Transverse colon (tissue), 4 donors: Measurements from ENCODE around the gene RAMACL. TPM values are rescaled to one million over a fixed set of nuclear protein-coding genes. Genes with fewer than 3 reads are reported as not detected.
"Not testable (repeated sequence)": the region's sequence is repeated elsewhere in the genome, so short reads cannot be mapped to it uniquely, and the experiment has no call there.

Experiments used
- DNase-seq: peaks from one replicate; pipeline ENCODE4 v3.0.0-alpha.2; 2019
- H3K27ac ChIP-seq, 4 donors: fragments of 200-600 bp; sonication (generic); 2 replicates each; pipeline ENCODE4 v1.5.1; 2016 to 2018; ENCODE audit warnings: inconsistent platforms in 4 of 4
- H3K27me3 ChIP-seq: fragments of 200-600 bp; sonication (generic); 2 replicates; pipeline ENCODE4 v1.5.1; 2017; ENCODE audit warnings: inconsistent platforms
- H3K36me3 ChIP-seq, 4 donors: fragments of 200-600 bp; sonication (generic); 2 replicates each; pipeline ENCODE4 v1.5.1; 2017 to 2019; ENCODE audit warnings: inconsistent platforms in 4 of 4
- H3K4me1 ChIP-seq, 4 donors: fragments of 200-600 bp; sonication (generic); 2 replicates each; pipeline ENCODE4 v1.5.1; 2017 to 2020; ENCODE audit warnings: inconsistent platforms in 4 of 4
- H3K4me3 ChIP-seq, 4 donors: fragments of 200-600 bp; sonication (generic); 1 replicate in 1 of 4; 2 replicates in 3 of 4; pipeline versions ENCODE4 v1.5.1 to v1.6.1; 2017 to 2019; ENCODE audit warnings: inconsistent platforms in 4 of 4
- H3K9me3 ChIP-seq, 2 donors: fragments of 200-600 bp; sonication (generic); 2 replicates each; pipeline ENCODE4 v1.5.1; 2017 to 2019; ENCODE audit warnings: inconsistent platforms in 2 of 2
- EP300 ChIP-seq: sonication (generic); formaldehyde crosslinking; IDR thresholded peaks from one replicate; pipeline ENCODE4 v1.6.1; 2017; ENCODE audit warnings: antibody characterized with exemption, low read depth
- POLR2A ChIP-seq: fragments of 450-650 bp; IDR thresholded peaks from one replicate; pipeline ENCODE4 v1.6.1; 2016; ENCODE audit warnings: antibody characterized with exemption, mild to moderate bottlenecking, moderate library complexity
- POLR2AphosphoS5 ChIP-seq, 3 donors: sonication (generic); formaldehyde crosslinking; IDR thresholded peaks; one replicate each; pipeline ENCODE4 v1.6.1; 2016; ENCODE audit warnings: antibody characterized with exemption in 3 of 3
- WGBS, 2 donors: methylation state at CpG; one replicate each; pipeline ENCODE4 v1.1.5; 2018; ENCODE audit warnings: low coverage in 1 of 2; 5-methylcytosine and 5-hydroxymethylcytosine counted together
- in situ Hi-C, 4 donors: fragments of 200-750 bp; cut with MboI; loops; one replicate each; pipeline versions ENCODE4 v1.15.0 to v1.15.1; 2017; ENCODE audit warnings: low sequenced_read_pairs in 3 of 4, low pct_ligation_motif_present in 1 of 4, low pct_unique_long_range_greater_than_20kb in 1 of 4
- intact Hi-C: fragments of 100-400 bp; cut with DNase I; formaldehyde crosslinking; loops from one replicate; pipeline ENCODE4 v1.15.1; 2023; ENCODE audit warnings: low total_unique reads
- total RNA-seq, 4 donors: library from RNA; depleted of rRNA; stranded (reverse); fragments of >200 nt; gene quantifications; one replicate each; pipeline ENCODE4 v1.1.0, GENCODE V29; 2016
- TF ChIP-seq, protein P1 (sequence below), 5 experiments: fragments of 200-600 bp in 3 of 5; fragments of 450-650 bp in 2 of 5; sonication (generic) in 3 of 5; IDR thresholded peaks; 1 replicate in 2 of 5; 2 replicates in 3 of 5; pipeline ENCODE4 v1.5.1; 2016 to 2017; ENCODE audit warnings: antibody characterized with exemption in 5 of 5, inconsistent platforms in 3 of 5, mild to moderate bottlenecking in 2 of 5, moderate library complexity in 1 of 5

RAMACL gene
- 1 to 10 TPM in 2 of 4 donors, under 1 TPM in 1, not detected in 1; 0.95 to 1.2 (median 1.2) TPM for total RNA-seq

- 79 to 96% methylated on average over 4 to 9 of the region's 9 CpGs for WGBS, 2 donors
- no peak within 1 kb of the TSS for H3K4me3 ChIP-seq
- intact Hi-C loops: no loop called here
- no peak for TF ChIP-seq POLR2A
- TF ChIP-seq EP300: no peak
- TF ChIP-seq, protein P1, sequence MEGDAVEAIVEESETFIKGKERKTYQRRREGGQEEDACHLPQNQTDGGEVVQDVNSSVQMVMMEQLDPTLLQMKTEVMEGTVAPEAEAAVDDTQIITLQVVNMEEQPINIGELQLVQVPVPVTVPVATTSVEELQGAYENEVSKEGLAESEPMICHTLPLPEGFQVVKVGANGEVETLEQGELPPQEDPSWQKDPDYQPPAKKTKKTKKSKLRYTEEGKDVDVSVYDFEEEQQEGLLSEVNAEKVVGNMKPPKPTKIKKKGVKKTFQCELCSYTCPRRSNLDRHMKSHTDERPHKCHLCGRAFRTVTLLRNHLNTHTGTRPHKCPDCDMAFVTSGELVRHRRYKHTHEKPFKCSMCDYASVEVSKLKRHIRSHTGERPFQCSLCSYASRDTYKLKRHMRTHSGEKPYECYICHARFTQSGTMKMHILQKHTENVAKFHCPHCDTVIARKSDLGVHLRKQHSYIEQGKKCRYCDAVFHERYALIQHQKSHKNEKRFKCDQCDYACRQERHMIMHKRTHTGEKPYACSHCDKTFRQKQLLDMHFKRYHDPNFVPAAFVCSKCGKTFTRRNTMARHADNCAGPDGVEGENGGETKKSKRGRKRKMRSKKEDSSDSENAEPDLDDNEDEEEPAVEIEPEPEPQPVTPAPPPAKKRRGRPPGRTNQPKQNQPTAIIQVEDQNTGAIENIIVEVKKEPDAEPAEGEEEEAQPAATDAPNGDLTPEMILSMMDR (IDR thresholded peaks at IDR 0.05): no peak
- no peak for TF ChIP-seq POLR2AphosphoS5 (IDR thresholded peaks at IDR 0.05)
- no peaks in the 10 kb centered on the region for H3K27me3 ChIP-seq
- DNase-seq: peak; percentile 52
- in situ Hi-C loops: no loop called here
- no peak within 1 kb of the TSS for H3K27ac ChIP-seq
- peaks cover 0 to 24% (median 5%) of the 10 kb centered on the region in 4 donors for H3K4me1 ChIP-seq
- no peaks in the 10 kb centered on the region for H3K9me3 ChIP-seq
- no peaks in the 10 kb centered on the region for H3K36me3 ChIP-seq
Measured at GRCh38 chr6:166586424-166587156, at the start of gene RAMACL. Gene RAMACL, minus strand, starts transcription at chr6:166586678. Its CDS starts 201 bp downstream, at chr6:166586477.

DNA sequence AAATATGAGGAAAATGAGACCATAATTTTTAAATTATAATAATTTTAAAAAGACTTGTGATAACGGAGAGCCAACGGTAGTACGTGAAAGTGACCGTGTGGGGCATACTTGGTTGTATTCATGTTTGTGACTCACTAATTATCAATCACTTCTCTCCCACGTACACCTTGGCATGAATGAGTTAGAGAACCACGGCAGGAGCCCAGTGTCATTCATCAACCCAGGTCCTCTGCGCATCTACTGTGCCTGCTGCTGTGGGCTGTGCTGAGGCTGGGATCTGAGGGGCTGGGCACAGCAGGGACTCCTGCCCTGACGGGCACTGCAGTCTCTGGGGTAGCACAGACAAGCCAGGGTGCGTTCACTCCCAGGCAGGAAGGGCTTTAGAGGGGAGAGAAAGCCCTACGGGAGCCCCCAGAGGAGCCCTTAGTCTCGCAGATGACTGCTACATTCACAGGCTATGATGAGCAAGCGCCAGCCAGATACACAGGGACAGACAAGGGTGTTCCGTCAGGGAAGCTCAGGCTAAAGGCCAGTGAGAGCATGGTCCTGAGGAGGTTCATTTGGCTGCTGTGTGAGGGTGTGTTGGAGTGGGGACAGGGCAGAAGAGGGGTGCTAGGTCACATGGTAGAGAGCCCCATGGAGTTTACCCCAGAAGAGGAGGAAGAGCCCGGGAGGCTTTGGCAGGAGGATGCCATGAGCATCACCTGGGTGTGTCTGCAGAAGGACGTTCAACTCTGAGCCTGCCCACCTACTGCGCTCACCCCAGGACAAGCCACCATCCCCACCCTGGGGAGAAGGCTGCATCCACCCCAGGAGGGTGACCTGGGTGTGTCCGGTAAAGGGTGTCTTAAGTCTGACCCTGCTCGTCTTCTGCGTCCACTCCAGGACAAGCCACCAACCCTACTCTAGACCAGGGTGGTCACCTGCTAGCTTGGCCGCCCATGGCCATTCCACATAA lies 48.8 kb upstream of the RAMACL start:
- DNase-seq: no peak
- in situ Hi-C loops (loop anchor here in 1 of 4 donors (25.0 kb wide), 1 partner anchor 352 kb away; the partner anchor contains the start of gene CEP43), intact Hi-C loops (no loop called here)
- Histone ChIP-seq H3K4me1 (no peaks in the 10 kb centered on the region), H3K27ac (no peak overlapping the region), H3K36me3 (no peaks in the 10 kb centered on the region), H3K4me3 (no peak overlapping the region), H3K9me3 (no peaks in the 10 kb centered on the region), H3K27me3 (peaks cover 4% of the 10 kb centered on the region)
- 89 to 95% methylated on average over 7 to 20 of the region's 20 CpGs for WGBS, 2 donors
- TF ChIP-seq POLR2A: no peak
- TF ChIP-seq EP300: no peak
- TF ChIP-seq POLR2AphosphoS5 (IDR thresholded peaks at IDR 0.05): no peak
- TF ChIP-seq, protein P1 (IDR thresholded peaks at IDR 0.05): no peak

DNA sequence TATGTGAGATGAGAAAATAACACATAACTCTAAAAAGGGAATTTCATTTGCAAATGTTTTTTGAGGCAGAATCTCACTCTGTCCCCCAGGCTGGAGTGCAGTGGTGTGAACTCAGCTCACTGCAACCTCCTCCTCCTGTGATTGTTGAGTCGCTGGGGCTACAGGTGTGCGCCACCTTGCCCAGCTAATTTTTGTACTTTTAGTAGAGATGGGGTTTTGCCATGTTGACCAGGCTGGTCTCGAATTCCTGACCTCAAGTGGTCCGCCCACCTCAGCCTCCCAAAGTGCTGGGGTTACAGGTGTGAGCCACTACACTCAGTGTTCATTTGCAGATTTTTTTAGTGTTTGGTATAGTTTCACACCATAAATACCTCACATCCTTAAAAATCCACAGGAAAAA lies 48.1 kb upstream of the RAMACL start:
- H3K4me3 ChIP-seq, H3K27me3 ChIP-seq, H3K36me3 ChIP-seq, H3K4me1 ChIP-seq, intact Hi-C loops, H3K27ac ChIP-seq, DNase-seq, H3K9me3 ChIP-seq: not testable (repeated sequence)
- 85 to 91% methylated on average over 4 of the region's 4 CpGs for WGBS, 2 donors
- in situ Hi-C loops: loop anchor here in 1 of 4 donors (25.0 kb wide), 1 partner anchor 353 kb away; the partner anchor contains the start of gene CEP43

DNA sequence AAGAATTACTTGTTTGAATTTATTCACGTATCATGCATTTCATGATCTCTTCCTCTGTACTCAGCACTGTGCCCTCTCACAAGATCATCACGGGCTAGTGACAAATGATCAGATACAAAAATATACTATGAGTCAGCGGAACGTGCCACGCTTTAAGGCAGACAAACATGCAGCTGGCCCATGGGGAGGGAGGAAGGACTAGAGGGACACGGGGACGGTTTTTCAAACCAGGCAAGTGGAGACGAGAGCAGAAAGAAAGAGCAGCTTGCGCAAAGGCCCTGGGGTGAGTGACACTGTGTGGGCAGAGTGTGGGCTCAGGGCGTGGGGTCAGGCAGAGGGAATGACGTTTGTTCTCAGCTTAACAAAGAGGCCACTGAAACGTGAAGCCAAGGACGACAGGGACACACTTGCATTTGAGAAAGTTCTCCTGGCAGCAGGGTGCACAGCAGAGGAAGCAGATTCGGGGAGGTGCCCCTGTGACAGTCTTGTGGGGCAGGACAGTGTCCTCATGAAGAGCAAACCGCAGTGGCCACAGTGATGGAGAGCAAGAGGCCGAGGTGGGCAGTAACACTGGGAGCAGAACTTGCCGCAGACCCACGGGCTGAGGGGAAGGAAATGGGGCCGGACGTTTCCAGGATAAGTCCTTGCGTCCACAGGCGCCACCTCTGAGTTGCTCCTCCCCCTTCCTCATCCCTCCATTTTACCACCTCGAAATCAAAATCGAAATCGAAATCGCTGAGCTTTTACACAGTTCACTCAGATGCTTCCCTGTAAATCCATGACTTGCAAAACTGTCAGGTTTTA lies 47.5 kb upstream of the RAMACL start:
- no peak for DNase-seq
- Histone ChIP-seq H3K27ac (no peak overlapping the region), H3K36me3 (no peaks in the 10 kb centered on the region), H3K4me1 (peaks cover 0 to 2% (median under 1%) of the 10 kb centered on the region in 4 donors), H3K9me3 (no peaks in the 10 kb centered on the region), H3K27me3 (no peaks in the 10 kb centered on the region), H3K4me3 (no peak overlapping the region)
- TF ChIP-seq POLR2AphosphoS5 (IDR thresholded peaks at IDR 0.05) (peak in 1 of 3 donors; percentile 9), POLR2A (no peak)
- intact Hi-C loops (no loop called here), in situ Hi-C loops (loop anchor here in 1 of 4 donors (25.0 kb wide), 1 partner anchor 353 kb away; the partner anchor contains the start of gene CEP43)
- WGBS, 2 donors: 63 to 76% methylated on average over 18 to 26 of the region's 26 CpGs
